HG03469 (cell line): ENCODE measurements around the gene CLCN4.
A peak's percentile ranks its signal among the peaks of the same experiment; 100 is the strongest.

Source experiments
- ATAC-seq: cut with Tn5 transposase; IDR thresholded peaks from one replicate; pipeline ENCODE4 v1.9.1; 2021; ENCODE audit warnings: mild to moderate bottlenecking, moderate library complexity, moderate number of reproducible peaks; ENCODE audit not compliant: unreplicated experiment

Gene CLCN4

GRCh38 chrX:10193587-10193986 lies 36.8 kb downstream of the CLCN4 start:
- no peak for ATAC-seq

GRCh38 chrX:10195425-10195824 lies 38.6 kb downstream of the CLCN4 start:
- ATAC-seq = no peak

GRCh38 chrX:10195947-10196346 lies 39.2 kb downstream of the CLCN4 start:
- no peak for ATAC-seq

GRCh38 chrX:10197279-10198210 lies 40.8 kb downstream of the CLCN4 start:
- ATAC-seq = no peak

- ATAC-seq = no peak
Measured at GRCh38 chrX:10198254-10198653, 41.5 kb downstream of the CLCN4 start.

GRCh38 chrX:10199212-10199611 lies 42.4 kb downstream of the CLCN4 start:
- peak; percentile 94 for ATAC-seq

- ATAC-seq = no peak
Measured at GRCh38 chrX:10203617-10204016, 46.8 kb downstream of the CLCN4 start.

GRCh38 chrX:10206317-10206716 lies 49.5 kb downstream of the CLCN4 start:
- ATAC-seq = no peak

GRCh38 chrX:10208281-10208856 lies 51.6 kb downstream of the CLCN4 start:
- no peak for ATAC-seq

GRCh38 chrX:10208953-10209352 lies 52.2 kb downstream of the CLCN4 start:
- ATAC-seq = no peak

GRCh38 chrX:10212395-10212794 lies 55.6 kb downstream of the CLCN4 start:
- no peak for ATAC-seq

- no peak for ATAC-seq
Measured at GRCh38 chrX:10213716-10214115, 56.9 kb downstream of the CLCN4 start.

GRCh38 chrX:10216208-10216607 lies 59.4 kb downstream of the CLCN4 start:
- ATAC-seq = no peak

GRCh38 chrX:10217198-10217597 lies 60.4 kb downstream of the CLCN4 start:
- ATAC-seq = no peak

- no peak for ATAC-seq
Measured at GRCh38 chrX:10221651-10222050, 64.9 kb downstream of the CLCN4 start.

GRCh38 chrX:10223276-10223675 lies 66.5 kb downstream of the CLCN4 start:
- ATAC-seq = no peak

GRCh38 chrX:10223781-10224180 lies 67.0 kb downstream of the CLCN4 start:
- ATAC-seq = no peak

- ATAC-seq = no peak
Measured at GRCh38 chrX:10230222-10230621, 73.4 kb downstream of the CLCN4 start.

GRCh38 chrX:10231461-10231860 lies 74.7 kb downstream of the CLCN4 start:
- no peak for ATAC-seq

GRCh38 chrX:10233173-10233572 lies 76.4 kb downstream of the CLCN4 start:
- ATAC-seq = no peak

GRCh38 chrX:10233696-10234095 lies 76.9 kb downstream of the CLCN4 start:
- no peak for ATAC-seq

GRCh38 chrX:10235851-10236250 lies 79.1 kb downstream of the CLCN4 start:
- no peak for ATAC-seq
